GM12891 (cell line): ENCODE data around the gene GPNMB.

Source experiments
- DNase-seq: peaks from one replicate; pipeline ENCODE4 v3.0.0; 2011; ENCODE audit warnings: low spot score; ENCODE audit not compliant: insufficient read length
- FAIRE-seq: peaks from 2 replicates; lab custom pipeline; 2011; peaks lifted over from hg19 to GRCh38; lab: Jason Lieb, UNC
- PAX5 ChIP-seq: IDR thresholded peaks from 2 replicates; pipeline ENCODE4 v1.6.1; 2011; ENCODE audit warnings: low read length, moderate library complexity, mild to moderate bottlenecking; ENCODE audit not compliant: insufficient read depth, severe bottlenecking
- POLR2A ChIP-seq: IDR thresholded peaks from 2 replicates; pipeline ENCODE4 v1.6.1; 2011; ENCODE audit warnings: low read depth, low read length, control low read depth
- POLR2AphosphoS5 ChIP-seq: IDR thresholded peaks from 2 replicates; pipeline ENCODE4 v1.6.1; 2011; ENCODE audit warnings: low read depth, low read length, control low read depth
- POU2F2 ChIP-seq: IDR thresholded peaks from 2 replicates; pipeline ENCODE4 v1.6.1; 2011; ENCODE audit warnings: low read depth, mild to moderate bottlenecking, control low read depth, low read length, moderate library complexity
- SPI1 ChIP-seq: IDR thresholded peaks from 2 replicates; pipeline ENCODE4 v1.6.1; 2011; ENCODE audit warnings: low read depth, low read length, control low read depth
- TAF1 ChIP-seq: IDR thresholded peaks from 2 replicates; pipeline ENCODE4 v1.6.1; 2011; ENCODE audit warnings: low read depth, low read length, control low read depth

GPNMB gene

DNA sequence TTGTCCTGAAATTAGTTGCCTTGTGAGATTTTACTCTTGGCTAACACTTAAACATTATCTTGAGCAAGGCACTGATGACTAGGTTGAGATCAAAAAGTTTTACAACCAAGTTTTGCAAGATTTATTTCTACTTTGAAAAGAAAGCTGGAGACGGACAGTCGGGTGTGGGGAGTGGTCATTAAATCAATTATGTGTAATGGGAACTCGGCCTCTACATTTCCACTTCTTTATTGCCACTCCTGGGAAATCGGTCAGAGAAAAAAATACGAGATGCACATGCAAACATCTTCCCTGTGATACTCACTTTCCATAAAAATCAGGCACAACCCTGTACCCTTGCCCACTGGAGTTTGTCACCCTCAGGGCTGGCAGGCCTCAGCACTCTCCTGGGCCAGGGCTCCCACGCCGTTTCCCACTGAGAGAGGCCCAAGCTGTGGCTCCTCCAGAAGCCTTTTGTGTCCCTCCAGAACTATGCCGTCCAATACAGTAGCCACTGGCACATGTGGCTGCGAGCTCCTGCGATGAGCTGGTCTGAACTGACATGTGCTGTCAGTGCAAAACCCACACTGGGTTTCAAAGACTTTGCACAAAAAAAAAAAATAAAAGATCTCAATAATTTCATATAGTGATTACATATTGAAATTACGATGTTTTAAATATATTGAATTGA lies 7.5 kb upstream of the GPNMB start:
- no peak for FAIRE-seq
- TF ChIP-seq POLR2AphosphoS5 (no peak), SPI1 (no peak), POU2F2 (no peak), POLR2A (no peak), TAF1 (no peak), PAX5 (no peak)
- no peak for DNase-seq

DNA sequence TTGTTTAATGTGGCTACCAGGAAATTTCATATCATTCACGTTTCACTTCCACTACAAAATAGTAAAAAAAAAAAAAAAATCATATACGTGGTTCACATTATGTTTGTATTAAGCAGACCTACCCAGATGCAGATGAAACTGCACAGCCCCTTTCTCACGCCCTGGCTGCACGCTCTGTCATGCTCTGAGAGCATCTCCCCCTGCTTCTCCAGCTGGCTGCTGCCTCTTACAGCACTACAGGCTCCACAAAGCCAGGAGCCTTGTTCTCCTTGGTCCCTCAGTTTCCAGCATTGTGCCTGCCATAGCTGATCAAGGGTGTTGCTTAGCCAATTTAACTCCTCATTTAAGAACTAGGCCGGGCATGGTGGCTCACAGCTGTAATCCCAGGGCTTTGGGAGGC lies 6.9 kb upstream of the GPNMB start:
- no peak for DNase-seq
- no peak for TF ChIP-seq SPI1
- no peak for FAIRE-seq

DNA sequence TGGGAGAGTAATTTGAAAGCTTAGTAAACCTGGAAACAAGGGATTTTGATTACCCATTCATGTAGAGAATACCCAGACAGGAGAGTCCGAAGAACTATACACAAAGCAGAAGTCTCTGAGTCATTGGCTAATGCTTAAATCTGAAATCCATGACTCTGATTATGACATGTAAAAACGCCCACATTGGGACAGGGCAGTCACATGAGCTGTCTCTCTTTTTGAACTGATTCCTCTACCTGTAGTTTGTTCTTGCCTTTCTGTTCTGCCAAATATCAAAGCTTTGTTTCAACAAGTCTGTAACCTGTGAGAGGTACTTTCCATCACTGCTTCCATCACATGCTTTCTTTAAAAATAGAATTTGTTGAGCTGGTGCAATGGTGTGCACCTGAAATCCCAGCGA lies 4.3 kb upstream of the GPNMB start:
- no peak for TF ChIP-seq POLR2A
- TF ChIP-seq SPI1 = 0 out of 2 replicates have a peak, but pooled peaks have one; percentile 17
- TF ChIP-seq POLR2AphosphoS5 = no peak
- TF ChIP-seq POU2F2 = no peak
- TF ChIP-seq TAF1 = no peak
- DNase-seq (no peak), FAIRE-seq (no peak)

DNA sequence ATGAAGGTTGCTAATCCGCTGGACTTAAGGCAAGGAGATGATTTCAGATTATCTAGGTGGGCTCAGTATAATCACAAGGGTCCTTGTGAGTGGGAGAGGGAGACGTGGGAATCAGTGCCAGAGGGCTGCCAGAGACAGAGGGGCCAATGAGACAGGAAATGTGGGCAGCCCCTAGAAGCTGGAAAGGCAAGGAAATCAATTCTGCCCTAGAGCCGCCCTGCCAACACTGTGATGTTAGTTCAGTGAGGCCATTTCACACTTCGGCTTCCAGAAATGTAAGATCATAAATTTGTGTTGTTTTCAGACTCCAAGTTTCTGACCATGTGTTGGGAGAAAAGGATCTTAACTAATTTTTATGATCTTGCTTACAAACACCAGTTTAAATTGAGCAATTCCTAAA lies 3.6 kb upstream of the GPNMB start:
- FAIRE-seq = no peak
- no peak for DNase-seq
- TF ChIP-seq PAX5 (no peak), SPI1 (no peak), POLR2A (no peak), POU2F2 (no peak), POLR2AphosphoS5 (no peak), TAF1 (no peak)

DNA sequence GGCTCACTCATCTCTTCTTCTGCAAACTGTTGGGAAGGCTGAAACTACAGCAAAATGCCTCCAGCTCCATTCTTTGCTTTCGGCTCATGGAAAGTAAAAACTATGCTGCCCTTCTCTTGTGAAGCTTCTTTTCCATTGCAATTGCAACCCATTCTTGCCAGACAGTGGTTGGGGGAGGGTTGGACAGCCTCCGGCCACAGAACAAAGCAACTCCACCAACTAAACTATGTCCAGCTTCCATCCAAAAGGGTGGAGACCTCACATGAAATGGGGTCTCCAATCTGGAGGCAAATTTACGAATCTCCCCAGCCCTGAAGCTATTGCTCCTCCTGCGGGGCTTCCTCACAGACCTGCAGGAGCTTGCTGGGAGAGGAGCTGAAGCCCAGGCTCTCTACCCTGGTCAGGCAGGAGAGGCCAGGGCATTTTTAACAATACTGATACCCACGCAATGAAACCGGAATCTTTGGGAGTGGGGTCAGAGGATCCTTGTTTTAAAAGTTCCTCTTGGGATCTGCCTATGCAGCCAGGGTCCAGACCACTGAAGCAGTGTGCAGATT lies 549 bp downstream of the GPNMB start:
- TF ChIP-seq PAX5 (no peak), SPI1 (no peak), POLR2AphosphoS5 (no peak), TAF1 (no peak)
- no peak for FAIRE-seq
- DNase-seq = no peak

DNA sequence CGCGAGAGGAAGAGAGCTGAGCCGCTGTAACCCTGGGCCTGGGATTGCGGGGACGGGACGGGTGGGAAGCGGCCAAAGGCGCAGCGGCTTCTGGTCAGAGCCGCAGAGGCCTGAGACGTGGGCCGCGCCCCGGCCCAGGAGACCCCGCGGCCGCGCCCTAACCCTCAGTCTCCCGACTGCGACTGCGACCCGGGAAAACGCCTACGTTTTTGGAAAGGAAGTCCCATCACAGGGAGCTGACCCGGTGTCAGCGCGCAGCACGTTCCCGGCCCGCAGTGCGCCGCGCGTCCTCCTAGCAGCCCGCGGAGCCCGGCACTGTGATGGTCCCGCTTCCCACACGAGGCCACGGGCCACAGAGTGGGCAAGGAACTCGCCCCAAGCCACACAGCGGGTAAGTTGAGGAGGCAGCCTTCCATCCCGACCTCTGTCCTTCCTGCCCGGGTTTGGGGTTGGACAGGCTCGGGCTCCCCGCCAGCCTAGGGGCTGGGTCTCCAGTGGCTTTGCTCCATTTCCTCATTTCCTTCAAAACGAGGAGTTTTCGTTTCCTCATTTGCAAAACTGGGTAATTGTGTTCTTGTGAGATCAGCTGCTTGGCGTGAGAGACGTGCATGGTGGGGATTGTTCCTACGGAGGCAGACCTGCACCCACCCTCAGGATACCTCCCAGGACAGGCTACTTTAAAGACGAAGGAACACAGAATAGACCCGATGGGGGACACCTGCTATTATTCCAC lies 1.2 kb downstream of the GPNMB start:
- no peak for TF ChIP-seq POU2F2
- peak; percentile 93 for TF ChIP-seq SPI1
- DNase-seq (peak; percentile 34), FAIRE-seq (peak; percentile 90)

DNA sequence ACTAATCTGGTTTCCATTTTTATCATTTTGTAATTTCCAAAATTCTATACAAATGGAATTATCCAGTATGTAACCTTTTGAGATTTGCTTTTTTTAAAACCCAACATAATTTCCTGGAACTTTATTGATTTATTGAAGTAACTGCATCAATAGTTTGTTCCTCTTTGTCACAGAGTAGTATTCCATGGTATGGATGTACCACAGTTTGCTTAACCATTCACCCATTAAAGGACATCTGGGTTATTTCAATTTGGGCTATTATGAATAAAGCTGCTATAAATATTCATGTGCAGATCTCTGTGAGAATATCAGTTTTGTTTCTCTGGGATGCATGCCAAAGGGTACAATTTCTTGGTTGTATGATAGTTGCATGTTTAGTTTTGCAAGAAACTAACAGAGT lies 2.9 kb downstream of the GPNMB start:
- TF ChIP-seq SPI1 (no peak), PAX5 (no peak)
- DNase-seq (no peak), FAIRE-seq (no peak)

DNA sequence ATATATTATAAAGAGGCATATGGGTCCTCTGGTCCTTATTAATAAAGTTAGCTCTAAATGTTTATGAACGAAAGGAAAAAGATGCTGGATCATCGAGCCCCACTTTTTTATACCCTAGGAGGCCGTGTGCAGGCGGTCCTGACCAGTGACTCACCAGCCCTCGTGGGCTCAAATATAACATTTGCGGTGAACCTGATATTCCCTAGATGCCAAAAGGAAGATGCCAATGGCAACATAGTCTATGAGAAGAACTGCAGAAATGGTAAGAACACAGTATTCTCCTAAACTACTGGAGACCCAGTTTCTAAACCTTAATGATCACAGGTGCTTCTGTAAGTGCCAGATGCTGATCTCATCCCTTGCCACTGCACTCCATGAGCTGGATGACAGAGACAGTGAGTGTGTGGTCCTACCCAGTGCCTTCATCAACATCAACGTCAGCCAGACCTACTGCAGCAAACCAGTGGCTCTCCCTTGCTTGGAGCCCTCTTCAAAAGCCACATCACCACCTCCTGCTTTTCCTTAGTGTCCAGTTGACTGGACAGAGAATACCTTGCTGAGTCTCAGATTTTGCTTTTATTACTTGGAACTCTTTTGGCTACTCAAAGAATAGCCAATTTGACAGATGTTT lies 7.6 kb downstream of the GPNMB start:
- DNase-seq (no peak), FAIRE-seq (peak; percentile 16)
- TF ChIP-seq POU2F2 (no peak), TAF1 (no peak), POLR2AphosphoS5 (no peak), POLR2A (no peak), PAX5 (no peak), SPI1 (no peak)

DNA sequence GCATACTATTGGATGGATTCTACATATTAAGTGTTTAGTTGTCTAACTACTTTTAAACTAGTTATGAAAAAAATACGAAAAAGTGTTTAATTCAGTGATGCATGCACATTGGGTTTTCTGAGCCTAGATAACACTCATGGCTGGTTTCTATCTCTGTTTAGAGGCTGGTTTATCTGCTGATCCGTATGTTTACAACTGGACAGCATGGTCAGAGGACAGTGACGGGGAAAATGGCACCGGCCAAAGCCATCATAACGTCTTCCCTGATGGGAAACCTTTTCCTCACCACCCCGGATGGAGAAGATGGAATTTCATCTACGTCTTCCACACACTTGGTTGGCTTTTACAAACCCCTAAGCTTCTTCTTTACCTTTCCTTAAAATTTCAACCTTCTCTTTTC lies 10.2 kb downstream of the GPNMB start:
- TF ChIP-seq POLR2AphosphoS5 = no peak
- TF ChIP-seq POU2F2 = no peak
- TF ChIP-seq SPI1 = no peak
- TF ChIP-seq POLR2A = no peak
- TF ChIP-seq TAF1 = no peak
- no peak for TF ChIP-seq PAX5
- no peak for DNase-seq
- FAIRE-seq = no peak

DNA sequence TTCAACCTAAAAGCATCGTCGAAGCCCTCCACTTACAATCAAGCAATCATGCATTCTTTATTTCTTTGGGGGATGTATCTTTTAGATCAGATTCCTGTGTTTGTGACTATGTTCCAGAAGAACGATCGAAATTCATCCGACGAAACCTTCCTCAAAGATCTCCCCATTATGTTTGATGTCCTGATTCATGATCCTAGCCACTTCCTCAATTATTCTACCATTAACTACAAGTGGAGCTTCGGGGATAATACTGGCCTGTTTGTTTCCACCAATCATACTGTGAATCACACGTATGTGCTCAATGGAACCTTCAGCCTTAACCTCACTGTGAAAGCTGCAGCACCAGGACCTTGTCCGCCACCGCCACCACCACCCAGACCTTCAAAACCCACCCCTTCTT lies 13.8 kb downstream of the GPNMB start:
- TF ChIP-seq POLR2AphosphoS5 (no peak), SPI1 (0 out of 2 replicates have a peak, but pooled peaks have one; percentile 8)
- no peak for DNase-seq
- FAIRE-seq = no peak
